ENCODE results near the gene TMEM186.
"Not testable (repeated sequence)": the region's sequence is repeated elsewhere in the genome, so short reads cannot be mapped to it uniquely, and the experiment has no call there.

- TF ChIP-seq EZH2phosphoT487 (IDR thresholded peaks at IDR 0.05; ENCODE audit: low read depth); CTCF (IDR thresholded peaks at IDR 0.05; ENCODE audit: low read depth, low read length): not testable (repeated sequence)
Observed at GRCh38 chr16:8836797-8837196, 39.4 kb upstream of the TMEM186 start.
